HG03442 (cell line): ENCODE measurements around the gene MAD1L1.
"Not testable (repeated sequence)": the region's sequence is repeated elsewhere in the genome, so short reads cannot be mapped to it uniquely, and the experiment has no call there.

ENCODE experiments used
- ATAC-seq: cut with Tn5 transposase; IDR thresholded peaks from one replicate; pipeline ENCODE4 v1.9.1; 2021; ENCODE audit warnings: mild to moderate bottlenecking, moderate library complexity; ENCODE audit not compliant: unreplicated experiment

The MAD1L1 gene

DNA sequence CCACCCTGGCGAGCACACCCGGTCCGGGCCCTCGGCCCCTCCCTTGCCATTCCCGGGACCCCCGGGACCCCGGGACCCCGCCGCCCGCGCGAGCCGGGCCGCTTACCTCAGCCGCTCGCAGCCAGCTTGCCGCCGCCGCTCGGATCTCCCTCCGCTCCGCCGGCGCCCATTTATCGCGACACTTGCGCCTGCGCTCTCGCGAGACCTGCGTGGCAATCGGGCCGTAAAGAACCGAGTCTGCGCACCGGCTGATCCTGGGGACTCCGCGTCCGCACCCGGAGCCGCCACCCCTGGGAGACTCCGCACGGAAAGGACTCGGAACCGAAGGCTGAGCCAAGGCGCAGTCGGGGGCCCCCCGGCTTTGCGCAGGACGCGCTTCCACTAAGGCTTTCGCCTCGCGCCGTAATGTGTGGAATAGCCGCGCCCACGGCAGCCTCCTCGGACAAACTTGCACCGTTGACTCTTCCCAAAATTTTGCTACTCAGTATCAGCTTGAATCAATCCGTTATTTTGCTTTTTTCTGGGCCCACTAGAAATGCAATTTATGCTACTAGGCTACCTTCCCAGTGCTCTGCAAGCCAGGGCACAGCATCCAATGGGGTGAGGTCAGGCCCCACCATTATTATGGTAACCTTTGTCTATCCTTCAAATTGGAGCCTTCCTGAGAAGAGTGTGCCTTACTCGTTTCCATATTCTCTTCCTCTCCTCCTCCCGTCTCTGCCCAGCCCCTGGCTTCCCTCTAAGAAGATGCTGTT lies at the start of gene MAD1L1:
Gene MAD1L1 (minus strand): TSS at position 180 of the 755 bp plus-strand sequence. CDS start 2,812 bp downstream, outside the sequence.
- peak; percentile 62 for ATAC-seq

DNA sequence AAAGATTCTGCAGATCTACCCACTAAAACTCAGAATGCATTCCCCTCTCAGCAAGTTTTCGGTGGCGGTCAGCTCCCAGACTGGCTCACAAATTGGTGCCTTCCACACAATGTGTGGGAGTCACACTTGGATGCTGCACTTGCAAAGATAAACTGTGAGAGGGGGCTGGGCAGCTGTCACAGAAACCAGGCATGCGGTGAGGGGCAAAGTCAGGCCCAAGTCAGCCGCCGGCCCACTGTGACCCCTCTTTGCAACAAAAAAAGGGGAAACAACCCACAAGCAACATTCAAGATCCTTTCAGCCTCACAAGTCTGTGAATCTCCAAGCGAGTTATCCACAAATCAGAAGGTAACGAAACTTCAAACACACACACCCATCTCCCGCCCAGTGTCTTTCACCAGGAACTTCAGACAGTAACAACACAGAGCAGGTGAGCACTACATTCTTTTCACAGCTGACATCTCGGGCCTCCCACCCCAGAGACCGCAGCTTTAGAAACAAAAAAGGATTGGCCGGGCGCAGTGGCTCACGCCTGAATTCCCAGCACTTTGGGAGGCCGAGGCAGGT lies 49.5 kb upstream of the MAD1L1 start:
- ATAC-seq, result no peak

DNA sequence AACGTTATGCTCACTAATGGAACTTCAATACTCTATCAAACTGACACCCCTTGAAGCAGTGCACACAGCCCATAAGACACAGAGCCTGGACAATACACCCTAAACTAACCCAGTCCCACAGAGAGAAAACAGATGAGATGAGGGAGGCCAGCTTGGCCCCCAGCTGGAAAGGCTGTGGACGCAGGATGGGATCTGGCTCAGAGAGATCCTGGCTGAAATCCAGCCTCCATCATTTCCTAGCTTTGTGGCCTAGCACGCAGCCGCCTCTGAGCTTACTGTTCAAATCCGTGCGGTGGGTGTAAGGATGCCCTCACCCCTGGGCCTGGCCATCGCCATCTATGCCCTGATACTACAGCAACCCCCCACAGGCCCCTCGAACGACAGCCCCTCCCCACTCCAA lies 48.8 kb upstream of the MAD1L1 start:
- no peak for ATAC-seq

DNA sequence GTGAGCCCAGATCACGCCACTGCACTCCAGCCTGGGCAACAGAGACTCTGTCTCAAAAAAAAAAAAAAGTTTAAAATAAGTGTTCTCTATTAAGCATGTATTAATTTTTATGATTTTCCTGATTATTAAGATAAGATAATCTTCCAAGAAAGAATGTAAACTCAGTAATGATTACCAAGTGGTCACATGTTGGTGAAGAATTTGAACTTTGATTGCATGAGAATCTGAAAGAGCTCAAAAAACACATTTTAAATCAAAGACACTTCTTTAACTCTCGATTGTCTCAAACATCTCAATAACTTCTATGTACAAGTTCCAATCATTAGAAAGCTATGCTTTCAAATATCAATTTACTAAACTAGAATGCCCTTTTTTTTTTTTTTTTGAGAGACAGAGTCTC lies 47.7 kb upstream of the MAD1L1 start:
- ATAC-seq, result no peak

DNA sequence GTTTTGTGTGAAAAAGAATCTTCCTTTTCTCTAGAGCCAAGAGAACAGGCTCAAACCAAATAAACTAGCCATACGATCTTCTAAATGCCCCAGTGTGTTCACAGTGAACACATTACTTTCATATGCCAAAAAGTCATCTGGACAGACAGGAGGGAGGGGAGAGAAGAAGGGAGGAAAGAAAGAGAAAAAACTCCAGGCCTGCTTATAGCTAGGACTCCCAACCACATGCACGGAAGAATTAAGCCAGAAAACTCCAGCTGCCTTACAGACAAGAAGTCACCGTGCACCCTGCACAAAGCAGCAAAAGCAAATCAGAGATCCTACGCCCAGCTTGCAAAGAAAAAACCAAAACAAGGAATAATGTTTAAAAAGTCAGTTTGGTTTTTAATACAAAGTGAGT lies 47.2 kb upstream of the MAD1L1 start:
- no peak for ATAC-seq

DNA sequence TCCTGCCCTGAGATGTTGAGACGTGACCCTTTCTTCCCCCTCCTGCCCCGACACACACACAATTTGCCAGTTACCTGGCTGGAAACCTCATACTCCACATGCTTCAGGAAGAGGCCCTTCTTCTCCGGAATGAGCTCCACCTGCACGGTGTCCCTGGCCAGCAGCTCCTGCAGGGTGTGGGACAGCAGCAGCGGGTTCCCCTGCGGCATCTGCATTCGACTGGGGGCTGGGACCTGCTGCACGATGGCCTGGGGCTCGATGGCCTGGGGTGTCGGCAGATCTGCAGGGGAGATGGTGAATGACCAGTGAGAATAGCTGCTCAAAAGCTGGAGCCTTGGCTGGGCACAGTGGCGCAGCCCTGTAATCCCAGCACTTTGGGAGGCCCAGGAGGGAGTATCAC lies 45.3 kb upstream of the MAD1L1 start:
- ATAC-seq, result no peak

DNA sequence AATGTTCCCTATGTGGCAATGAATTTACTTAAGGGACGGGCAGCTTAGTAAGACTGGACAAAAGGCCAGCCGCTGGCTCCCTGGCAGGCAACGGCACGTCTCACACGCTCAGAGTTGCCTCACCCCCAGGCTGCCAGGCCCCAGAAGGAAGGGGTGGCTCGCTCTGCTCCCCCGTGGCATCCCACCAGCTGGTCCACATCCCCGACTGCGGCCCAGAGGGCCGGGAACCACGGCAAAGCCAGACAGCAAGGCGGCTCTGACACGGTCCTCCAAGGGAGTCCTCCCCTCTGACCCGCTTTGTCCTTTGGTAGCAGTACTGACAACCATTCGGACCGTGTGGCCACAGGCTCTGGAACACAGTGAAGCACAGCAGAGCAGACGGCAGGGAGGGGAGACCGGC lies 43.4 kb upstream of the MAD1L1 start:
- ATAC-seq, result no peak

DNA sequence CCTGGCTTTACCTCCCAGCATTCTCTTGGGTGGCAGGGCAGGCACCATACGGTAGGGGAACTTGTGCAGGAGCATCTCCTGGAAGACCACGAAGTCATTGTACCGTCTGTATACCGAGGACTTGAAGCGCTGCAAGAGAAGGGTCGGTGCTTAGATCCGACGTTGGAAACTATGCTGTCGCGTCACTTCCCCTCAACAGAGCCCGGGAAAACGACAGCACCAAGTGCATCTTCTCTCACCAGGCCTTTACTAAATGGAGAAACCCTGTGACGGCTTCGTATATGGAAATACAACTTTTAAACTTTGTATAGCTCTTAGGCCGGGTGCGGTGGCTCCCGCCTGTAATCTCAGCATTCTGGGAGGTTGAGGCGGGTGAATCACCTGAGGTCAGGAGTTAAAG lies 42.4 kb upstream of the MAD1L1 start:
- no peak for ATAC-seq

DNA sequence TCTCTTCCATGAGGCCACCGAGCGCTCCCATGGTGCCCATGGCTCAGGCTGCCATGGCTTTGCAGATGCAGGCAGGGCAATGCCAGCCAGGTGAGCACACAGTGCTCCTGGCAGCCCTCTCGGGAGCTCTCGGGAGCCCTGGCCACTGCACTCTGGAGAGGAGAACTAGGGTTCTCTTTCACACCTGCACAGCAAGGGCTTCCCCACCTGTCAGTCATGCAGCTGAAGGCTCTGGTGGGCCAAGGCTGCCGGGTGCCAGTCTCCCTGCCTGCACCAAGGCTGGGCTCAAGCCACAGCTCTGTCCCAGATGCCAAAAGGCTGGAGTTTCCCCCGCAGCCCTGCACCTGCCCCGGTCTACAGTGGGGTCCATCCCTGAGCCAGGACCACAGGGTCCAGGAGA lies 41.9 kb upstream of the MAD1L1 start:
- ATAC-seq, result no peak

DNA sequence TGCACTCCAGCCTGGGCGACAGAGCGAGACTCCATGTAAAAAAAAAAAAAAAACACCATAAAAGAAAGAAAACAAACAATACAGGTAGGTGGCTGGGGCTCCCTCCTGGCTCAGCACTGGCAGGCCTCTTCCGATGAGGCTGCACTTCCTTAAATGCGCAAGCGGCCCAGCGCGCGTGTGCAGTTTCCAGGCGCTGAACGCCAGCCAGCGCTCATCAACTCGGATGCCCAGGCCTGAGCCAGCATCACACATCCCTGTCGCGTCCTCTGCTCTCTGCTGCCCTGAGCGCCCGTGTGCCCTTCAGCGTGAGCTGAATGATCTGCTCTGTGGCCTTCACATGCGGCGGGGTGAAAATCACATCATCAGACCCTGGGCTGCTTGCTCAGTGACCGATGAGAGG lies 41.1 kb upstream of the MAD1L1 start:
- no peak for ATAC-seq

DNA sequence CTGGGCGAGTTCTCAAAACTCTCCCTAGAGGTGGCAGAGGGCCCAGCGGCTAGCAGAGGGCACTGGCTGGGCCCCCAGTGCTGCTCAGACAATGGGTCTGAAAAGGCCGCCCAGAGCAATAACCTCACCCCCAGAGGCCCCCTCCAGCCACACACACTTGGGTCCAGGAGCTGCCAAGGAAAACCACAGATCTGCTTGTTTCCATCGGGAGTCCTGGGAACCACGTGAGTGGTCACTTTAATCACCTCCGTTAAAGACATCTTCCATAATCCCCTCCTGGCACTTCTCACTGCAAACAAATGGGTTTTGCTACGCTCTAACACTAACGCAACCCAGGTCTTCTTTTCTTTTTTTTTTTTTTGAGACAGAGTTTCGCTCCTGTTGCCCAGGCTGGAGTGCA lies 39.3 kb upstream of the MAD1L1 start:
- ATAC-seq, result no peak

DNA sequence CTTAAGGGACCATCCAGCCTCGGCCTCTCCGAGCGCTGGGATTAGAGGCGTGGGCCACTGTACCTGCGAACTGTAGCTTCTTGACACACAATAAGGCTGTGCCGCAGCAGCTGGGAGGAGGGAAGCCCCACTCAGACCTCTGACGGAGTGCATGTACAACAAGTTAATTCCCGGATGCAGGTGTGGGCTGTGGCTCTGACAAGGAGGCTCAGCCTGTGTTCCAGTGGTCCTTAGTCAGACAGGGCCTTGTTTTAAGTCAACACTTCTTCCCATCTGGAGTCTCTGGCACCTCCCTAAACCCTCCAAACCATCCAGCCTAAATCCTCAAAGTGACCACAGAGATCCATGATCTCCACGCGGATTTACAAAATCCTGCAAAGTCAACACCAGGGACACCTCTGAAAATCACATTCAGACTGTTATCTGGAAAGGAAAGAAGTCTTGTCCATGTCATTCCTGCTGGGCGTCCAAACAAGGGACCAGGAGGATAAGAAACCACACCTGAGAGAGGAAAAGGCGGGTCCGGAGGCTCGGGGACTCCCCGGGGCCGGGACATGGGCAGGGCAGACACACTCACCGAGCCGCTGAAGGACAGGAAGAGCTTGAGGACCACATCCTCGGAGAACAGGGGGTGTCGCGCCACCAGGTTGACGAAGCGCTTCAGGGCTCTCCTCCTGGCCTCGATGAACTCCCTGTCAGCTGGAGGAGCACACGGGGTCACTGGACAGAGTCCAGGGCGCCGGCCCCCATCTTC lies 38.7 kb upstream of the MAD1L1 start:
- no peak for ATAC-seq

DNA sequence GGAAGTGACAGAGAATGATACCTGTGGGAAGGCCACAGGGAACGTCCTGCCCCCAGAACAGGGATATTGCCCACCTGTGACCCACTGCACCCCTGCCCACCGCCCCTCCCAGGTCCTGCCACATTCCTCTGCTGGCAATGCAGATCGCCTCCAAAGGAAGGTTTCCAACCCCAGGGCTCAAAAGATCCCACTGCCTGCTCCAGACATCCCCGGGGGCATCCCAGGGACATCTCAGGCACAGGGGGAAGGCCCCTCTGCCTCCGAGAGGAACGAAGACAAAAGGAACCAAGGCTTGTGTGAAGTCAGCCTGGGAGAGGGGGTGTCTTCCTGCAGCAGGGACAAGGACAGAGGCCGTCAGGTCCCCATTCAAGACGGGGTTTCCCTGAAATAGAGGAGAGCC lies 37.8 kb upstream of the MAD1L1 start:
- no peak for ATAC-seq

DNA sequence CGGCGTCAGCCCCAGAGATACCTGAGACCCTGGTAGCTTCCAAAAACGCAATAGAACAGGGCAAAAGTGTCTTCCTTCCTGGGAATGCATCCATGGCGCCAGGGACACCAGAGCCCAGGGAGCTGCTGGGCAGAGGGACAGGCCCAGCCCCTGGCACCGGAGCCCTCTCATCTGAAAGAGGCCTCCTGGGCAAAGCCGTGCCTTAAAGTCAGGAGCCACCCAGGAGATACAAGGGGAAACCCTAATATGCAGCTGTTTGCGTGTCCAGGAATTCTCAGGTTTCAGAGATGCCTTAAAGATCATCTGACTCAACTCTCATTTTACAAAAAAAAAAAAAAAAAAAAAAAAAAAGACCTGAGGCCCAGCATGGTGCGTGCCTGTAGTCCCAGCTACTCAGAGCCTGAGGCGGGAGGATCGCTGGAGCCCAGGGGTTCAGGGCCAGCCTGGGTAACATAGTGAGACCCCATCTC lies 37.3 kb upstream of the MAD1L1 start:
- ATAC-seq, result no peak

DNA sequence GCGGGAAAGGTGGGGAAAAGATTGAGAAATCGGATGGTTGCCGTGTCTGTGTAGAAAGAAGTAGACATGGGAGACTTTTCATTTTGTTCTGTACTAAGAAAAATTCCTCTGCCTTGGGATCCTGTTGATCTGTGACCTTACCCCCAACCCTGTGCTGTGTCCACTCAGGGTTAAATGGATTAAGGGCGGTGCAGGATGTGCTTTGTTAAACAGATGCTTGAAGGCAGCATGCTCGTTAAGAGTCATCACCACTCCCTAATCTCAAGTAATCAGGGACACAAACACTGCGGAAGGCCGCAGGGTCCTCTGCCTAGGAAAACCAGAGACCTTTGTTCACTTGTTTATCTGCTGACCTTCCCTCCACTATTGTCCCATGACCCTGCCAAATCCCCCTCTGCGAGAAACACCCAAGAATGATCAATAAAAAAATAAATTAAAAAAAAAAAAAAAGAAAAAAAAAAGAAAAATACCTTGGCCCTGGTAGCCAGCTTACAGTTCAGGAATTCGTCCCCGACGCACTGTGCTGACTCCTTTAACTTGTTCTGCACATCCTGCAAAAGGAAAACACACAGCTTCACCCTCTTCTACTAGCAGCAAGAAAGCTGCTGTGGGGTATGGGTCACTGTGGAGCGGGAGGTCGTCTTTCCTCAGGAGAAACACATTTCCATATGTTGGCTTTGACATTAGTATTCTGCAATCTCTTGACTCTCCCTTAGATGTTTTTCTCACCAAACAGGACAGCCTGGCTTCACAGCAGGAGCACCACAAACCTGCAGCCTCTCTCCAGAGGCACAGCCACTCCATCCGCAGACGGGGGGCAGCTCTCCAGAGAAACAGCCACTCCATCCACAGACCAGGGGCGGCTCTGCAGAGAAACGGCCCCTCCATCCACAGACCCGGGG lies 36.6 kb upstream of the MAD1L1 start:
- not testable (repeated sequence) for ATAC-seq

DNA sequence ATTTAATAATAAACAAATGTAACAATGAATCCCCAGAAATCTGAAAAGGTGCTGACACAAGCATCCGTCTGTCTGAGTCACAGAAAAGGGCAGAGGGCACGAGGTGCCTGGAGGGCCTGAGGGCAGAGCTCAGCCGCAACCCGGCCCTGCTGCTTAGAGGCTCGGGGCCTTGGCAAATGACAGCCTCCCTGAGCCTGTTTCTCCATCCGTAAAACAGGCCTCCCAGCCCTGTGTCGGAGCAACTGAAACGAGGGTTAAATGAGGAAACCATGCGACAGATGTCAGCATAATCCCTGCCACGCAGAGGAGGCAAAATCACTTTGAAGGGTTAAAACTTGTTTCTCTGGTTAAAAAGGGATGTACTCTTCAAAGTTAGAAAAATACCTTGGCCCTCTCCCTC lies 34.2 kb upstream of the MAD1L1 start:
- ATAC-seq, result no peak

DNA sequence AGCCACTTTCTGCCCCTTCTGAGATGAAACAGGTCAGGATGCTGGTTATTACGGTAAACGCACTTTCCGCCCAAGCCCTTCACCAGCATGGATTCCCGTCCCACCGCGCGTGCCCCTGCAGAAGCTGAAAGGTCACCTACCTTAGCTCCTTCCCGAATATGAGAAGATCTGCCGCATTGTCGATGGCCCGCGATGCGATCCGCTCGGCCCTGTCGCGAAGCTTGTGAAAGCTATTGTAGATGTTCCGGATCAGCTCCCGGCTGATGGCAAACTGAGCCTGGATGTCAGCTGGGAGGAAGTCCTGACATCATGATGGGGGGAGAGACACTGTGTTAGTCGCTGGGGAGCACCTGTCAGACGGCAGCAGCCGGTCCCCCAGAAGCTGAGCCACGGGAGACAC lies 31.4 kb upstream of the MAD1L1 start:
- ATAC-seq, result no peak

DNA sequence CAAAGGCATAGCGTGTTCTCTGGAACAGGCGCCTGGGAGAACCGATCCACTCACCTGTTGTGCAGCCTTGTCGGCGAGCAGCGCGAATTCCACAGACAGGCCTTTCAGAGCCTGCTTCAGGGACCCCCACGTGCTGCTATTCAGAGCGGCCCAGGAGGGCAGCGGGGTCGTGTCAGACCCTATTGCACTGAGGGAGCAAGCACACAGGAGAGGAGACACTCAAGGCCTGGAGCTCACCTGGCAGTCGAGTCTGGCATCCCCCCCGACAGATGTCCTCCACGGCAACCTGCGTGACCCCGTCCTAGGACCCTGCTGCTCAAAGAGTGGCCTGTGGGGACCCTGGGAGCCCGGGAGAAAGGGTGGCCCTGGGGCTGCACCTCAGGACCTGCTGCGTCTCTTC lies 30.4 kb upstream of the MAD1L1 start:
- ATAC-seq, result no peak

DNA sequence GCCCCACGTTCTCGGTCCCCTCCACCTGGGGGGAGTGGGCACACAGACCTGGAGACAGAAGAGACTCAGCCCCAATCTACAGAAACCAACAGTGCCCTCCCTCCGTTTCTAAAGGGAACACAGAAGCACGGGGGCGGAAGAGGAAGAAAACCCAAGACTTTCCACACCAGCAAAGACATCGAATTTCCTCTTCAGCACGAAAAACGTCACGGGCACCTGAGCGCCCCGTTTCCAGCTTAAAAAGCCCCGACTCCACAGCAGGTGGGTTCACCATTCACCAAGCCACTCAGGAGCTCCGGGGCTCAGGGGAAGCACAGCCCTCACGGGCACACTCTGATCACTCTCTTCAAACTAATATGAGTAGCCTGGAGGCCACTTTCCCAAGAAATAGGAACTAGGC lies 28.9 kb upstream of the MAD1L1 start:
- no peak for ATAC-seq

DNA sequence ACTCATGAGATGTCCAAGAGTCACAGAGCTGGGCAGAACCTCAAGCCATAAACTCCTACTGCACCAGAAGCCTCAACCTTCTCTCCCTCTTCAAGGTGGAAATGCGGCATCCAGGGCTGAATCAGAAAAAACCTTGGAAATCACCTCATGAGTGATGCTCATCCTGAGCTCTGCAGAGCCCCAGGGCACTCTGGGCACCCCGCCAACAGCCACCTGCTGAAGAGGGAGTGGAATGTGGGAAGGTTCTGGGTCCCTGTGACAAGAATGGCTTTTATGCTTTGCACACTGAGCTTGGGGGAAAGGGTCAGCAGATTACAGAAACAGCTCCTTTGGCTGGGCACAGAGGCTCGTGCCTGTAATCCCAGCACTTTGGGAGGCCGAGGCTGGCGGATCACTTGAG lies 28.1 kb upstream of the MAD1L1 start:
- ATAC-seq, result no peak

DNA sequence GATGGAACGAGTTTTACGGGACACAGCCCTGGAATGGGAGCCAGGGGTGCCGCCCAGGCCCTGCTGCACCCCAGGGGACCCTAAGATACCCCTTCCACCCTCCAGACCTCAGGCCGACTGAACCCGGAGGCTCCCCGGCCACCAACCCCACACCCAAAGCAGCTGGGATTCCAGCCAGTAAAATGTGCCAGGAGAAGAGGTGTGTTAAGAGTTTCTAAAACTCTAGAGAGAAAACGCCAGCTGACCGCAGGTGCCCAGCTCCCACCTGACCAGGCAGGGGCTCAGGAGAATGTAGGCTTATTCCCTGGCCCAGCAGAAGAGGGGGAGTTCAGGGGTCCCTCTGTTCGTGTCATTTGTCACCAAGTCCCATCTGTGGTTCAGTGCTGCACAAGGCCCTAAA lies 26.7 kb upstream of the MAD1L1 start:
- peak; percentile 6 for ATAC-seq
